RPMI7951 (cell line): ENCODE data around the gene VAT1. TPM values are rescaled to one million over a fixed set of nuclear protein-coding genes. Genes with fewer than 3 reads are reported as not detected.
"Not testable (repeated sequence)": the region's sequence is repeated elsewhere in the genome, so short reads cannot be mapped to it uniquely, and the experiment has no call there.

Source experiments
- DNase-seq: peaks from one replicate; pipeline ENCODE4 v3.0.0-alpha.2; 2012; ENCODE audit warnings: low read depth
- total RNA-seq: library from RNA; depleted of rRNA; stranded (reverse); fragments of >200 nt; shearing (Covaris generic); gene quantifications from 2 replicates; pipeline ENCODE4 v1.2.3, GENCODE V29; 2014; rRNA removed

VAT1 gene
- total RNA-seq, 1 experiment from 2014 or later, result 97.0 TPM

- DNase-seq, result not testable (repeated sequence)
Measured at GRCh38 chr17:42973323-42973722, 48.9 kb downstream of the VAT1 start.

GRCh38 chr17:42971589-42971988 is 50.6 kb downstream of the VAT1 start:
- DNase-seq, result no peak

GRCh38 chr17:42969001-42969581 is 53.1 kb downstream of the VAT1 start:
- peak; percentile 12 for DNase-seq

GRCh38 chr17:42967925-42968324 is 54.3 kb downstream of the VAT1 start:
- no peak for DNase-seq

Other genes with a start within 250 kb of the VAT1 start
- gene VPS25, start 248.9 kb downstream of the VAT1 start, total RNA-seq, result 106 and 117 TPM in 2 replicates
- gene WNK4, start 241.8 kb downstream of the VAT1 start, total RNA-seq, result 0.20 and 0.24 TPM in 2 replicates
- gene COA3, start 223.7 kb downstream of the VAT1 start, total RNA-seq, result 102 and 119 TPM in 2 replicates
- gene CNTD1, start 223.5 kb downstream of the VAT1 start, total RNA-seq, result 0.98 and 1.1 TPM in 2 replicates
- 65.8 and 75.1 TPM in 2 replicates for gene BECN1, start 198.1 kb downstream of the VAT1 start, total RNA-seq
- gene PSME3, start 189.0 kb downstream of the VAT1 start, total RNA-seq, result 74.4 and 96.1 TPM in 2 replicates
- 0.10 and 0.36 TPM in 2 replicates for gene AOC2, start 177.8 kb downstream of the VAT1 start, total RNA-seq
- gene AOC3, start 171.2 kb downstream of the VAT1 start, total RNA-seq, result 0.10 TPM in 1 of 2 replicates, not detected in the other
- gene G6PC1, start 121.6 kb downstream of the VAT1 start, total RNA-seq, result not detected in 2 replicates
- gene AARSD1, start 57.9 kb downstream of the VAT1 start, total RNA-seq, result 20.3 and 22.7 TPM in 2 replicates
- 2.0 and 2.3 TPM in 2 replicates for gene PTGES3L, start 42.3 kb downstream of the VAT1 start, total RNA-seq
- gene RUNDC1, start 41.8 kb downstream of the VAT1 start, total RNA-seq, result 4.7 and 5.0 TPM in 2 replicates
- gene RPL27, start 24.0 kb downstream of the VAT1 start, total RNA-seq, result 1,798 and 1,894 TPM in 2 replicates
- gene IFI35, start 15.6 kb downstream of the VAT1 start, total RNA-seq, result 26.7 and 43.8 TPM in 2 replicates
- gene RND2, start 2.8 kb upstream of the VAT1 start, total RNA-seq, result not detected in 2 replicates
- 34.2 and 34.6 TPM in 2 replicates for gene BRCA1, start 103.0 kb upstream of the VAT1 start, total RNA-seq
- gene NBR1, start 148.8 kb upstream of the VAT1 start, total RNA-seq, result 44.7 and 52.4 TPM in 2 replicates
- 3.4 and 4.9 TPM in 2 replicates for gene TMEM106A, start 189.5 kb upstream of the VAT1 start, total RNA-seq
- gene CCDC200, start 206.2 kb upstream of the VAT1 start, total RNA-seq, result not detected in 2 replicates
- not detected in 2 replicates for gene RNU2-1, start 211.6 kb upstream of the VAT1 start, total RNA-seq